ENCODE measurements around the gene CCNY. TPM values are rescaled to one million over a fixed set of nuclear protein-coding genes. Genes with fewer than 3 reads are reported as not detected.

Gene CCNY
- total RNA-seq, 1 experiment from 2014 or later: 53.3 TPM

- Mint-ChIP-seq H3K9me3 (peaks cover 10% of the 10 kb centered on the region), H3K4me1 (peaks cover 30% of the 10 kb centered on the region), H3K4me3 (no peak overlapping the region), H3K27me3 (ENCODE audit: low read depth) (no peaks in the 10 kb centered on the region), H3K36me3 (peaks cover 3% of the 10 kb centered on the region; the same call in 1 of the 2 replicates), H3K27ac (peak overlapping the region; percentile 20; the same call in 1 of the 2 replicates)
- ATAC-seq (no peak), DNase-seq (ENCODE audit: low spot score) (no peak)
- TF ChIP-seq STAT6 (CRISPR knock-in tag; conservative IDR thresholded peaks at IDR 0.05; ENCODE audit: low read depth) (no peak), NFATC4 (CRISPR knock-in tag; IDR thresholded peaks at IDR 0.05) (no peak), PRRX2 (CRISPR knock-in tag; IDR thresholded peaks at IDR 0.05) (no peak), CTCF (IDR thresholded peaks at IDR 0.05) (no peak), GABPB1 (CRISPR knock-in tag; IDR thresholded peaks at IDR 0.05) (no peak), CBFB (CRISPR knock-in tag; IDR thresholded peaks at IDR 0.05; ENCODE audit: low read depth) (no peak), ZNF121 (CRISPR knock-in tag; IDR thresholded peaks at IDR 0.05) (no peak), MXD4 (CRISPR knock-in tag; IDR thresholded peaks at IDR 0.05; ENCODE audit: borderline replicate concordance) (no peak), GTF2I (CRISPR knock-in tag; conservative IDR thresholded peaks at IDR 0.05) (no peak), OVOL2 (CRISPR knock-in tag; IDR thresholded peaks at IDR 0.05; ENCODE audit: borderline replicate concordance) (no peak), CREM (CRISPR knock-in tag; IDR thresholded peaks at IDR 0.05) (no peak), AFF4 (CRISPR knock-in tag; IDR thresholded peaks at IDR 0.05; ENCODE audit: borderline replicate concordance) (no peak)
- TF ChIP-seq, protein P1, sequence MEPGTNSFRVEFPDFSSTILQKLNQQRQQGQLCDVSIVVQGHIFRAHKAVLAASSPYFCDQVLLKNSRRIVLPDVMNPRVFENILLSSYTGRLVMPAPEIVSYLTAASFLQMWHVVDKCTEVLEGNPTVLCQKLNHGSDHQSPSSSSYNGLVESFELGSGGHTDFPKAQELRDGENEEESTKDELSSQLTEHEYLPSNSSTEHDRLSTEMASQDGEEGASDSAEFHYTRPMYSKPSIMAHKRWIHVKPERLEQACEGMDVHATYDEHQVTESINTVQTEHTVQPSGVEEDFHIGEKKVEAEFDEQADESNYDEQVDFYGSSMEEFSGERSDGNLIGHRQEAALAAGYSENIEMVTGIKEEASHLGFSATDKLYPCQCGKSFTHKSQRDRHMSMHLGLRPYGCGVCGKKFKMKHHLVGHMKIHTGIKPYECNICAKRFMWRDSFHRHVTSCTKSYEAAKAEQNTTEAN (CRISPR knock-in tag; IDR thresholded peaks at IDR 0.05): no peak
- TF ChIP-seq, protein P2, sequence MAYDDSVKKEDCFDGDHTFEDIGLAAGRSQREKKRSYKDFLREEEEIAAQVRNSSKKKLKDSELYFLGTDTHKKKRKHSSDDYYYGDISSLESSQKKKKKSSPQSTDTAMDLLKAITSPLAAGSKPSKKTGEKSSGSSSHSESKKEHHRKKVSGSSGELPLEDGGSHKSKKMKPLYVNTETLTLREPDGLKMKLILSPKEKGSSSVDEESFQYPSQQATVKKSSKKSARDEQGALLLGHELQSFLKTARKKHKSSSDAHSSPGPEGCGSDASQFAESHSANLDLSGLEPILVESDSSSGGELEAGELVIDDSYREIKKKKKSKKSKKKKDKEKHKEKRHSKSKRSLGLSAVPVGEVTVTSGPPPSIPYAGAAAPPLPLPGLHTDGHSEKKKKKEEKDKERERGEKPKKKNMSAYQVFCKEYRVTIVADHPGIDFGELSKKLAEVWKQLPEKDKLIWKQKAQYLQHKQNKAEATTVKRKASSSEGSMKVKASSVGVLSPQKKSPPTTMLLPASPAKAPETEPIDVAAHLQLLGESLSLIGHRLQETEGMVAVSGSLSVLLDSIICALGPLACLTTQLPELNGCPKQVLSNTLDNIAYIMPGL (CRISPR knock-in tag; IDR thresholded peaks at IDR 0.05): no peak
- TF ChIP-seq, protein P3, sequence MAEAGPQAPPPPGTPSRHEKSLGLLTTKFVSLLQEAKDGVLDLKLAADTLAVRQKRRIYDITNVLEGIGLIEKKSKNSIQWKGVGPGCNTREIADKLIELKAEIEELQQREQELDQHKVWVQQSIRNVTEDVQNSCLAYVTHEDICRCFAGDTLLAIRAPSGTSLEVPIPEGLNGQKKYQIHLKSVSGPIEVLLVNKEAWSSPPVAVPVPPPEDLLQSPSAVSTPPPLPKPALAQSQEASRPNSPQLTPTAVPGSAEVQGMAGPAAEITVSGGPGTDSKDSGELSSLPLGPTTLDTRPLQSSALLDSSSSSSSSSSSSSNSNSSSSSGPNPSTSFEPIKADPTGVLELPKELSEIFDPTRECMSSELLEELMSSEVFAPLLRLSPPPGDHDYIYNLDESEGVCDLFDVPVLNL (CRISPR knock-in tag; IDR thresholded peaks at IDR 0.05; ENCODE audit: borderline replicate concordance, low read depth): no peak
- ChIA-PET CTCF (no interaction called here), POLR2A (no interaction called here)
Measured at GRCh38 chr10:35371731-35372130, 35.4 kb downstream of the CCNY start.

Data from WTC11 (cell line).